Stimulated activated CD4-positive, alpha-beta T cell treated with anti-CD3 and anti-CD28 coated beads, Interleukin-1b, Interleukin-23, amount 100 ng/mL, for 48 hours (primary cell): ENCODE data around the gene C1R.

ENCODE experiments used
- DNase-seq: peaks from one replicate; pipeline ENCODE4 v3.0.0-alpha.2; 2020

C1R gene

GRCh38 chr12:7092229-7092985 lies at the start of gene C1R:
Gene C1R (minus strand): TSS chr12:7092445. CDS start chr12:7092388, 57 bp downstream.
- peak; percentile 63 for DNase-seq

DNA sequence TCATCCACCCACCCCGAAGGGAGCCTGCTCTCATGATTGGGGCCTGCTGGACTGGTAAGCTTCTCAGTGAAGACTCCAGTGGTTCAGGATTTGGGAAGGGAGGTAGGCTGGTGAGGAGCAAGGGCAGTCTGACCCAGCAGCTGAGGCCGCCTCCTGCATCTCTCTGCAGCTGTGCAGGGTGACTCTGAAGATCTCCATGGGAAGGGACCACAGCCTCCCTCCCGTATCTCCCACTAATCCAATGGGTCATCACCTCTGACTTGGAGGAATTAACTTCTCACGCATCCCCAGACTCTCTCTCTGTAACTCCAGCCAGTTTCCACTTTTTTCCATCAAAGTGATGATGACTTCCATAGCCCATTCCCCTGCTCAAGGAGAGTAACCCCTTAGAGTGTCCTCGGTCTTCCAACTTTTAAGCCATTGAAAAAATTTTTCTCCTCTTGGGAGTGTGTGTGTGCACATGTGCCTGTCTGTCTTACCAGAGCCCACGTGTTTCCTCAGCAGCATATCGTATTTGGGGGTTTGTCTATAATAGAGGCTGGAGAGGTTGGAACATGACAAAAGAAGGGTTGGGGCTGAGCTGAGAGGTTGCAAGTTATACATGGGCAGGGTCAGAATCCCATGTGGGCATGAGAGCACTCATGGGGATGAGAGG lies 49.2 kb upstream of the C1R start:
- no peak for DNase-seq

GRCh38 chr12:7139200-7139599 lies 47.0 kb upstream of the C1R start:
- DNase-seq, result no peak

- no peak for DNase-seq
Measured at GRCh38 chr12:7137908-7138307, 45.7 kb upstream of the C1R start.

DNA sequence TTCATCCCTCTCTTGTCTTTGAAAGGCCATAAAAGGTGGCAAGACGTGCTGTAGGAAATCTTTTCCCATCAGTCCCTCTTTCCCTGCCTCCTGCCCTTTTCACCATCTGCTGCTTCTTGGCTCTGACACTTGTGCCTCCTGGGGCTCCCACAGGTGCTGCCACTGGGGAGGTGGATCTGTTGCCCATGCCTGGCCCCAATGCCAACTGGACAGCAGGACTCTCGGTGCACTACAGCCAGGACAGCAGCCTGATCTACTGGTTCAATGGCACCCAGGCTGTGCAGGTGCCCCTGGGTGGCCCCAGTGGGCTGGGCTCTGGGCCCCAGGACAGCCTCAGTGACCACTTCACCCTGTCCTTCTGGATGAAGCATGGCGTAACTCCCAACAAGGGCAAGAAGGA lies 44.4 kb upstream of the C1R start:
- DNase-seq, result no peak

- no peak for DNase-seq
Measured at GRCh38 chr12:7136071-7136470, 43.8 kb upstream of the C1R start.

DNA sequence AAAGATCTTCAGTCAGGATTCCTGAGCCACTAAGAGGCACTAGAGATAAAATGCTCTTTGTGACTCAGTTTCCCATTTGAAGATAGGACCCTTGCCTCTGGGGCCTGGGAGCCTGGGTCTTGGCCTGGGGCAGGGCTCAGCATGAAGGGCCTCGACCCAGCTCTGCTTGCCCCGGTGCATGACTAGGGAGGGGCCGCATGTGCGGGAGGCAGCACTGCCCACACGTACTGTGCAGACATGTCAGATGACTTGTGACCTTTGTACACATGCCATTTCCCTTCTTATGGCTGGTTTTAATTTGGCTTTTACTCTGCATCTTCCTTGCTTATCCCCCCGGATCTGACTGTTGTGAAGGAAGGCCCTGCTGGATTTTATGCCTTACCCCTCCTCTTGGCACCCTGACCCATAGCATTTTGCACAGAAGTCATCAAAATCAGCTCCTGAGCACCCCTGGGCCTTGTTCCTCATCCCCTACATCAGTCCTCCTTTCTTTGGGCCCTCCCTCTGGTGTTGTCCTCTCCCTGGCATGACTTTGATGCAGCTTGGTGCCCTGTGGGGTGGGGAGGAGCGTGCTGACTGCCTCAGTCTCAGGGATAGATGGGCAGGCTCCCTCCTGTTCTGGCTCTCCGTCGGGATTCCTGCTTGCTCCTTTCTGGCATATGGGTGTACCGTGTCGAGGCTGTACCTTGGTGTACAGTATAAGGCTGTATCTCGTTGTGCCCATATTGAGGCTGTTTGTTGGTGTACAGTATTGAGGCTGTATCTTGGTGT lies 42.3 kb upstream of the C1R start:
- no peak for DNase-seq

GRCh38 chr12:7131502-7131866 lies 39.2 kb upstream of the C1R start:
- DNase-seq, result peak; percentile 19

DNA sequence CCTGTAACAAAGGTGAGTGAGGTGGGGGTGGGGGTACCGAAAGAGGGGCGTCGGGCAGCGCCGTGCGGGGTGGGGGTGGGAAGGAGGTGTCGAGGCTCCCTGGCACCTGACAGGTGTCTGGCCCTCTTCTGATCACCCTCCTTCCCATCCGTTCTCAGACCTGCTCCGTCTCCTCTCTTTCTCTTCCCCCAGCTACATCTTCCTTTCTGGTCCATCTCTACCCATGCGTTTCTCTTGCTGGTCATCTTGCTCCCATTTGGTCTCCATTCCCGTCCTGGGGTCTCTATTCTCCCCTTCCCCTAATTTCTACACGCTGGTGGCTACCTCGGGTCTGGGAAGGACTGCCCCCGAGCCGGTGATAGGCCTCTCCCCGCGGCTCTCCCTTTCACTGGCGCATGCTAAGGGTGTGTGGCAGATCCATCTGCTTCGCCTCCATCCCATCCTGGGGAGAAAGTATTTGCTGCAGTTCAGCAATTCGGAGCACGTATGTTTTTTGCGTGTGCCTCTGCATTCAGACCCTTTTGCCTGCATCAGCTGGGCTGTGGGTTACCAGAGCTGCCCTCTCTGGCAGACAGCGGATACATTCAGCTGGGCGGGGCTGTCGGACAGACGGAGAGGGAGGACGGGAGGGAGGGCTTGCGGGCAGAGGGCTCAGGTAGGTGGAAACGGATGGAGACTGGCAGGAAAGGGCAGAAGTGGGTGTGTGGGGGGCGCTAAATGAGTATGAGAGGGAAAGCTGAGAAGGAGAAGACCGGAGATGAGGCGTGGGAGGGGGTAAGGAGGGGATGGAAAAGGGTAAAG lies 38.7 kb upstream of the C1R start:
- peak; percentile 43 for DNase-seq

DNA sequence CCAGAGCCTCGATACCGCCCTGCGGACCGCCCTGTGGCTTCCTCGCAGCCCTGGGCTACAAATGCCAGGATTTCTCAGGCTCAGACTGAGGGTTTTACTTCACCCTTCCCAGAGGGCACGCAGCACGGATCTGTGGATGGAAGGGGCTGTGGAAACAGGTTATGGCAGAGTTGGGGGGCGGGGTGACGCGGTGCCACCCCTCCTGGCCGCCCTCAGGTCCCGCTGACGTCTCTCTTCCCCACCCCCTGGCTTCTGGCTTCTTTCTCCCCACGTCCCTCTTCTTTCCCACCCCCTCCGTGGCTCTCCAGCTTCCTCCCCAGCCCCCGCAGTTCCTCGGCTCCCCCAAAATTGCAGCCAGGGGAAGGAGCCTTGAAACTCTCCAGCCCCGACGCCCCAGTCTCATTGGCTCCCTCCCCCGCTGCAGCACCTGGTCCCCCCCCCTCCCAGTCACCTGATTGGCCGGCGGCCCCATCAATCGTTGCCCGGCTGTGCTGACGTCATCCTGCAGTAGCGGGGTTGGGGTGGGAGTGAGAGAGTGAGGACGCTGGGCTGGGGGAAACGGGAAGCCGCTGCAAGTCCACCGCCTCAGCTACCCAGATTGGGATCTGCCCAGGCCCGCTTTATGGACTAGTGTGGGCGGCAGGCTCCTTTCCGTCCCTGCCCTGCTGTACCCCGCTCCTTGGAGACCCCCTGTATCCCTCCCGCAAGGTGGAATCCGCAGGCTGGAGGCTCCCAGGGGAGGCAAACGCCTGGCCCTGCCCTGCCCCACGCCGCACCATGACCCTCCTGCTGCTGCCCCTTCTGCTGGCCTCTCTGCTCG lies 37.8 kb upstream of the C1R start, which contains the start of gene CLSTN3:
TSS of gene CLSTN3 (plus strand) at position 500 of the 820 bp plus-strand sequence. CDS start at position 778, 278 bp downstream.
- DNase-seq, result peak; percentile 82

DNA sequence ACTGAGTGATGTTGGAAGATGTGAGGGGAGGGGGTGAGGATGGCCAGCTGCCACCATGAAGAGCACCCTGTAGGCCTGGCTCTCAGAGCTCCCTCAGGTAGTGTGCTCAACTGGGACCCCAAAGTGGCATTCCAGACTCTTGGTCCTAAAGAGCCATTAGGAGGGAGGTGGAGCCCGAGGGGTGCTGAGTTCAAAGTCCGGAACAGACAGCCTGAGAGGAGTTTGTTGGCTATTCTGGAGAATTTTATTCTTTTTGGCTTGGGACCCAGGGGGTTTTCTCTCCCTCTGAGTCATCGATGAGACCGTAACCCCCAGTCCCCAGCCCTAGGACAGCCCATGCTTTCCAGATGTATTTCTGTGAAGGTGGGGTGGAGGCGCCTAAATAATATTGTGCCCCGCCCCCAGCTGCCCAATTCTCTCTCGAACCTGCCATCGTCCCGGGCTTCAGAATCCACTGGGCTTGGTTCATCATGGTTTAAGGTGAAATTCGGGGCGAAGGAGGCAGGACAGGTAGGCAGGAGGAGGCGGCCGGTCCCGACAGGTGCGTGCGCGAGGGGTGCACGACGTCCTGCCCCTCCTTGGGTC lies 37.1 kb upstream of the C1R start:
- no peak for DNase-seq

DNA sequence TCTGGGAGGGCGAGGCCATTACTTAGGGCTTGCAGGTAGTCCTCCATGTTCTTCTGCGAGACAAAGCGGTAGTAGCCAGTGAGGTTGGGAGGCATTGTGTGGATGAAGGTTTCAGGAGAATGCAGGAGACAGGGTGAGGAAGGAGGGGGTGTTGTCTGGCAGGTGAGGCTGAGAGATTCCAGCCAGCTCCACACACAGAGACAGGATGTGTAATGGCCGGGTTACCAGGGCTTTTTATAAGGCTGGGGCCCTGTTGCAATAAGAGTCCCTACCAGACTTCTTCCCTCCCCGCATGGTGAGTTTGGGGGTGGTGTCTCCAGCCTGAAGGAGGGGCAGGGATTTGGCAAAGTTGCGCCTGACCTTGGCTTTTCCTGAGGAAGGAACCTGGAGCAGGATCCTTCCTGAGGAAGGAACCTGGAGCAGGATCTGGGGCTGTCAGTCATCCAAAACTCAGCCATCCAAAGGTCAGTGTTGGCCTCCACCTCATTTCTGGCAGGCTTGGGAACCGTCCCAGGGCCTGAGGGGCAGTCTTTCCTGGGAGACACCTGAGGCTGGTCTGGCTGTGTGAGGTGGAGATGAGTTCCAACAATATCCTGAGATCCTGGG lies 36.5 kb upstream of the C1R start, which contains the start of gene RBP5:
TSS of gene RBP5 (minus strand) at position 209 of the 606 bp plus-strand sequence. CDS start at position 95, 114 bp downstream.
- no peak for DNase-seq

- no peak for DNase-seq
Measured at GRCh38 chr12:7127916-7128626, 35.8 kb upstream of the C1R start.

- DNase-seq, result no peak
Measured at GRCh38 chr12:7125632-7126227, 33.5 kb upstream of the C1R start.

GRCh38 chr12:7123806-7124522 lies 31.7 kb upstream of the C1R start:
- DNase-seq, result no peak

DNA sequence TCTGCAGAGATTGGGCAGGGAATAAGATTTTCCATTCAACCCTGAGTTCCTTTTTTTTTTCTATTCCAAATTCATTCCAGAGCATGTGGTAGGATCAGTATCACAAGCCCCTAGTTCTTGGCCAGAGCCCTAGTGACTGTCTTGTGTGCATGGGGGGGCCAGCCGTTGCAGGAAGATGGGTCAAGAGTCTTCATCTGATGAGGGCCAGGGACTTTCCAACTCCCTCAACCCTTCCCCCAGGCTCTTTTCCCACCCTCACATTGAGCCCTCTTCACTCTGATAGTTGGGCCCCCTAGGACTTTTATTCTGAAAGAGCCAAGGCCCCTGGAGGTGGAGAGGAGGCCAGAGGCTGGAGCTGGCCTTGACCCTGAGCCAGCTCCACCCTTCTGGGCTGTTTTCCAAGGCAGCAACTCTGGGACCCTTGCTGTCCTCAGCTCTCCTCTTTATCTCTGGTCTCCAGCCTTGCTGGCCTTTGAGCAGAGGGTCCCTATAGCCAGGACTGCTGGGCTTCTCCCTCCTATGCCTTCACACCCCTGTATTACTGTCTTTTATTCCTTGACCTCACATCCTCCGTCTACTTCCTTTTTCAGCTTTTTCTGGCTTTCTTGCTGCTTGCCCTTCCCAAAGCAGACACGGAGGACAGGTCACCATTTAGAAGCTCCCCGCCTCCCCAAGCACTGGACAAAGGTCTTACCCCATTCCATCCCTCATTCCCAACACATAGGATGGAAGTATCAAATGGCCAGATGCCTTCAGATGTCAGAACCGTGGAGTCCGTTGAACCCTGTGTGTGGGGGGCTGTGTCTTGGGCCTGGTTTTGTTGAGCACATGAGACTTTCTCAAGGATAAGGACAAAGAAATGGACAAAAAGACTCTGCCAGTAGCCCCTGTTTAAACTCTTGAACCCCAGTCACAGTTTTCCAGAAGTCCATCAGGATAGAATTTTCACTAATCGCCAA lies 30.8 kb upstream of the C1R start:
- no peak for DNase-seq

GRCh38 chr12:7121324-7121723 lies 29.1 kb upstream of the C1R start:
- no peak for DNase-seq

GRCh38 chr12:7120166-7120565 lies 27.9 kb upstream of the C1R start:
- no peak for DNase-seq
